SK-N-MC (cell line): ENCODE measurements around the gene SSBP1.
"Not testable (repeated sequence)": the region's sequence is repeated elsewhere in the genome, so short reads cannot be mapped to it uniquely, and the experiment has no call there.

Experiments used
- DNase-seq: peaks from one replicate; pipeline ENCODE4 v3.0.0-alpha.2; 2011; ENCODE audit warnings: low read depth, low spot score
- H3K27ac ChIP-seq: fragments of 200-600 bp; sonication (generic); 2 replicates; pipeline ENCODE4 v1.5.1; 2016; ENCODE audit warnings: mixed run types
- H3K36me3 ChIP-seq: fragments of 200-600 bp; sonication (generic); 2 replicates; pipeline ENCODE4 v1.6.1; 2017; ENCODE audit warnings: antibody characterized with exemption, low read length, mixed read lengths; ENCODE audit not compliant: insufficient read depth
- H3K4me3 ChIP-seq: fragments of 200-600 bp; sonication (generic); 2 replicates; pipeline ENCODE4 v1.5.1; 2016
- H3K9ac ChIP-seq: fragments of 200-600 bp; sonication (generic); 2 replicates; pipeline ENCODE4 v1.8.0; 2017; ENCODE audit warnings: mixed run types, mixed read lengths; ENCODE audit not compliant: insufficient read length
- H3K9me3 ChIP-seq: fragments of 200-600 bp; sonication (generic); 2 replicates; pipeline ENCODE4 v1.6.1; 2017; ENCODE audit warnings: low read depth, mild to moderate bottlenecking, antibody characterized with exemption, low read length, moderate library complexity, mixed read lengths
- EZH2 ChIP-seq: fragments of 200-600 bp; sonication (generic); IDR thresholded peaks from one replicate; pipeline ENCODE4 v1.6.1; 2017; ENCODE audit warnings: antibody characterized with exemption
- FOXP2 ChIP-seq: optimal IDR thresholded peaks from 2 replicates; pipeline ENCODE3; 2011; ENCODE audit warnings: mild to moderate bottlenecking, moderate library complexity; ENCODE audit not compliant: insufficient read depth; ENCODE audit errors: extremely low read length, control extremely low read depth
- POLR2AphosphoS5 ChIP-seq: IDR thresholded peaks from 2 replicates; pipeline ENCODE4 v1.6.1; 2012; ENCODE audit warnings: mild to moderate bottlenecking, low read depth, low read length, borderline replicate concordance

Gene SSBP1

GRCh38 chr7:141738592-141739013, 445 bp downstream of the SSBP1 start:
- H3K4me3 ChIP-seq: peak overlapping the region; percentile 97
- H3K36me3 ChIP-seq: peaks cover 43% of the 10 kb centered on the region
- TF ChIP-seq POLR2AphosphoS5 (no peak), EZH2 (no peak), FOXP2 (no peak)
- H3K9me3 ChIP-seq: no peaks in the 10 kb centered on the region
- H3K27ac ChIP-seq: peak overlapping the region; percentile 77
- H3K9ac ChIP-seq: peak overlapping the region; percentile 97
- DNase-seq: no peak

GRCh38 chr7:141739250-141739649, 1.1 kb downstream of the SSBP1 start:
- Histone ChIP-seq H3K9ac (peak overlapping the region; percentile 97), H3K9me3 (no peaks in the 10 kb centered on the region), H3K4me3 (peak overlapping the region; percentile 97), H3K36me3 (peaks cover 49% of the 10 kb centered on the region), H3K27ac (no peak overlapping the region)
- TF ChIP-seq POLR2AphosphoS5 (no peak), EZH2 (no peak), FOXP2 (no peak)
- no peak for DNase-seq

- DNase-seq: no peak
- Histone ChIP-seq H3K27ac (no peak overlapping the region), H3K36me3 (peaks cover 79% of the 10 kb centered on the region), H3K9ac (no peak overlapping the region), H3K4me3 (no peak overlapping the region), H3K9me3 (no peaks in the 10 kb centered on the region)
- no peak for TF ChIP-seq EZH2
- no peak for TF ChIP-seq POLR2AphosphoS5
- no peak for TF ChIP-seq FOXP2
Observed at GRCh38 chr7:141742229-141742628, 4.1 kb downstream of the SSBP1 start.

GRCh38 chr7:141744131-141744530, 6.0 kb downstream of the SSBP1 start:
- Histone ChIP-seq H3K9me3 (0 out of 2 replicates have a peak, but pooled peaks cover 5% of the 10 kb centered on the region), H3K9ac (no peak overlapping the region), H3K36me3 (peaks cover 97% of the 10 kb centered on the region), H3K27ac (no peak overlapping the region), H3K4me3 (no peak overlapping the region)
- TF ChIP-seq FOXP2 (no peak), POLR2AphosphoS5 (no peak), EZH2 (no peak)
- DNase-seq: no peak

GRCh38 chr7:141748396-141748795, 10.2 kb downstream of the SSBP1 start:
- peaks cover 100% of the 10 kb centered on the region for H3K36me3 ChIP-seq
- peaks cover 23% of the 10 kb centered on the region for H3K9me3 ChIP-seq
- no peak for DNase-seq
- H3K27ac ChIP-seq: no peak overlapping the region
- TF ChIP-seq EZH2 (no peak), POLR2AphosphoS5 (no peak), FOXP2 (no peak)
- no peak overlapping the region for H3K9ac ChIP-seq
- H3K4me3 ChIP-seq: no peak overlapping the region

- DNase-seq, H3K27ac ChIP-seq, H3K9ac ChIP-seq, H3K4me3 ChIP-seq: not testable (repeated sequence)
- H3K36me3 ChIP-seq: peaks cover 97% of the 10 kb centered on the region
- H3K9me3 ChIP-seq: peaks cover 23% of the 10 kb centered on the region
Observed at GRCh38 chr7:141751904-141752303, 13.7 kb downstream of the SSBP1 start.

- no peak for TF ChIP-seq FOXP2
- H3K9ac ChIP-seq: no peak overlapping the region
Observed at GRCh38 chr7:141752634-141753033, 14.5 kb downstream of the SSBP1 start.

GRCh38 chr7:141754939-141755338, 16.8 kb downstream of the SSBP1 start:
- no peak for TF ChIP-seq FOXP2
- no peak for TF ChIP-seq EZH2
- TF ChIP-seq POLR2AphosphoS5: no peak

More at GRCh38 chr7:141752634-141753033, 14.5 kb downstream of the SSBP1 start:
- DNase-seq: no peak
- H3K27ac ChIP-seq: no peak overlapping the region
- peaks cover 23% of the 10 kb centered on the region for H3K9me3 ChIP-seq
- H3K4me3 ChIP-seq: no peak overlapping the region
- H3K36me3 ChIP-seq: peaks cover 97% of the 10 kb centered on the region

GRCh38 chr7:141763797-141764196, 25.6 kb downstream of the SSBP1 start, which contains the start of gene TAS2R3:
TAS2R3 (plus strand) TSS chr7:141764097; CDS start chr7:141764159, 62 bp downstream.
- peaks cover 20% of the 10 kb centered on the region for H3K36me3 ChIP-seq
- no peaks in the 10 kb centered on the region for H3K9me3 ChIP-seq
- H3K4me3 ChIP-seq: no peak within 1 kb of the TSS
- no peak within 1 kb of the TSS for H3K9ac ChIP-seq
- DNase-seq: no peak
- TF ChIP-seq EZH2 (no peak), POLR2AphosphoS5 (no peak), FOXP2 (no peak)
- no peak within 1 kb of the TSS for H3K27ac ChIP-seq

More at GRCh38 chr7:141754939-141755338, 16.8 kb downstream of the SSBP1 start:
- Histone ChIP-seq H3K9ac (no peak overlapping the region), H3K4me3 (no peak overlapping the region), H3K9me3 (peaks cover 18% of the 10 kb centered on the region), H3K36me3 (peaks cover 90% of the 10 kb centered on the region), H3K27ac (no peak overlapping the region)
- no peak for DNase-seq

- H3K9ac ChIP-seq, H3K36me3 ChIP-seq, DNase-seq, H3K27ac ChIP-seq, H3K4me3 ChIP-seq, H3K9me3 ChIP-seq: not testable (repeated sequence)
Observed at GRCh38 chr7:141770083-141770583, 32.0 kb downstream of the SSBP1 start.
